ENCODE results near the gene CNDP1.

Gene CNDP1

GRCh38 chr18:74624466-74624865 lies 90.2 kb downstream of the CNDP1 start:
- H3K9me3 ChIP-seq (ENCODE audit: control insufficient read depth, low read depth, low read length) = no peaks in the 10 kb centered on the region
- peaks cover 14% of the 10 kb centered on the region for H3K4me1 ChIP-seq (ENCODE audit: control insufficient read depth, low read depth, low read length)
- H3K4me3 ChIP-seq (ENCODE audit: low read length) = no peak overlapping the region
- no peaks in the 10 kb centered on the region for H3K27me3 ChIP-seq (ENCODE audit: control insufficient read depth, insufficient read depth, low read length)
- no peaks in the 10 kb centered on the region for H3K36me3 ChIP-seq (ENCODE audit: control insufficient read depth, low read depth, low read length)
- H3K27ac ChIP-seq (ENCODE audit: low read length) = no peak overlapping the region
- no peak overlapping the region for H3K9ac ChIP-seq (ENCODE audit: low read length)

GRCh38 chr18:74625157-74625556 lies 90.9 kb downstream of the CNDP1 start:
- H3K4me3 ChIP-seq (ENCODE audit: low read length) = no peak overlapping the region
- no peaks in the 10 kb centered on the region for H3K36me3 ChIP-seq (ENCODE audit: control insufficient read depth, low read depth, low read length)
- no peaks in the 10 kb centered on the region for H3K9me3 ChIP-seq (ENCODE audit: control insufficient read depth, low read depth, low read length)
- no peaks in the 10 kb centered on the region for H3K27me3 ChIP-seq (ENCODE audit: control insufficient read depth, insufficient read depth, low read length)
- no peak overlapping the region for H3K27ac ChIP-seq (ENCODE audit: low read length)
- H3K9ac ChIP-seq (ENCODE audit: low read length) = no peak overlapping the region
- peaks cover 14% of the 10 kb centered on the region for H3K4me1 ChIP-seq (ENCODE audit: control insufficient read depth, low read depth, low read length)

- Histone ChIP-seq H3K9ac (ENCODE audit: low read length) (no peak overlapping the region), H3K36me3 (ENCODE audit: control insufficient read depth, low read depth, low read length) (no peaks in the 10 kb centered on the region), H3K27ac (ENCODE audit: low read length) (no peak overlapping the region), H3K9me3 (ENCODE audit: control insufficient read depth, low read depth, low read length) (no peaks in the 10 kb centered on the region), H3K4me1 (ENCODE audit: control insufficient read depth, low read depth, low read length) (peaks cover 14% of the 10 kb centered on the region), H3K27me3 (ENCODE audit: control insufficient read depth, insufficient read depth, low read length) (no peaks in the 10 kb centered on the region), H3K4me3 (ENCODE audit: low read length) (no peak overlapping the region)
Measured at GRCh38 chr18:74626049-74626874, 92.0 kb downstream of the CNDP1 start.

GRCh38 chr18:74630804-74631203 lies 96.5 kb downstream of the CNDP1 start:
- Histone ChIP-seq H3K4me1 (ENCODE audit: control insufficient read depth, low read depth, low read length) (no peaks in the 10 kb centered on the region), H3K4me3 (ENCODE audit: low read length) (no peak overlapping the region), H3K36me3 (ENCODE audit: control insufficient read depth, low read depth, low read length) (no peaks in the 10 kb centered on the region), H3K27ac (ENCODE audit: low read length) (no peak overlapping the region), H3K9ac (ENCODE audit: low read length) (no peak overlapping the region), H3K9me3 (ENCODE audit: control insufficient read depth, low read depth, low read length) (no peaks in the 10 kb centered on the region), H3K27me3 (ENCODE audit: control insufficient read depth, insufficient read depth, low read length) (no peaks in the 10 kb centered on the region)

DNA sequence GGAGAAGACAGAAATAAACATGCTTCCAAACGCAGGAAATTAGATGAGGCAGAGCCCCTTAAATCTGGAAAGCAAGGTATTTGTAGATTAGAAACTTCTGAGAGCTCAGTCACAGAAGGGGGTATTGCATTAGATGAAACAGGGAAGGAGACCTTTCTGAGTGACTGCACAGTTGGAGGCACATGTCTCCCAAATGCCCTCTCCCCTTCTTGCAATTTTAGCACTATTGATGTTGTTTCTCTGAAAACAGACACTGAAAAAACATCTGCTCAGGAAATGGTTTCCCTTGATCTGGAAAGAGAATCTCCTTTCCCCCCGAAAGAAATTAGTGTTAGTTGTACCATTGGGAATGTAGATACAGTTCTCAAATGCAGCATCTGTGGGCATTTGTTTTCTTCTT lies 96.9 kb downstream of the CNDP1 start:
- H3K36me3 ChIP-seq (ENCODE audit: control insufficient read depth, low read depth, low read length) = no peaks in the 10 kb centered on the region
- H3K27me3 ChIP-seq (ENCODE audit: control insufficient read depth, insufficient read depth, low read length) = no peaks in the 10 kb centered on the region
- no peaks in the 10 kb centered on the region for H3K4me1 ChIP-seq (ENCODE audit: control insufficient read depth, low read depth, low read length)
- no peak overlapping the region for H3K9ac ChIP-seq (ENCODE audit: low read length)
- no peaks in the 10 kb centered on the region for H3K9me3 ChIP-seq (ENCODE audit: control insufficient read depth, low read depth, low read length)
- no peak overlapping the region for H3K4me3 ChIP-seq (ENCODE audit: low read length)
- H3K27ac ChIP-seq (ENCODE audit: low read length) = no peak overlapping the region

DNA sequence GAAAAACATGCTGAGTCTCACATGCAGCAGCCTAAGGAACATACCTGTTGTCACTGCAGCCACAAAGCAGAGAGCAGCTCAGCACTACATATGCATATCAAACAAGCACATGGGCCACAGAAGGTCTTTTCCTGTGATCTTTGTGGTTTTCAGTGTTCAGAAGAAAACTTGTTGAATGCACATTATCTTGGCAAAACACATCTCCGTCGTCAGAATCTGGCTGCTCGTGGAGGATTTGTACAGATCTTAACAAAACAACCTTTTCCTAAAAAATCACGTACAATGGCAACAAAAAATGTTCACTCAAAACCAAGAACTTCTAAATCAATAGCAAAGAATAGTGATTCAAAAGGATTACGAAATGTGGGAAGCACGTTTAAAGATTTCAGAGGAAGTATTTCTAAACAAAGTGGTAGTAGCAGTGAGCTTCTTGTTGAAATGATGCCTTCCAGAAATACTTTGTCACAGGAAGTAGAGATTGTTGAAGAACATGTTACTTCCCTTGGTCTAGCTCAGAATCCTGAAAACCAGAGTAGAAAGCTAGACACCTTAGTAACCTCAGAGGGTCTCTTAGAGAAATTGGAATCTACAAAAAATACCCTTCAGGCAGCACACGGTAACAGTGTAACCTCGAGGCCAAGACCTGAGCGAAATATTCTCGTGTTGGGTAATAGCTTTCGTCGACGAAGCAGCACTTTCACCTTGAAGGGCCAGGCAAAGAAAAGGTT lies 97.5 kb downstream of the CNDP1 start:
- Histone ChIP-seq H3K9me3 (ENCODE audit: control insufficient read depth, low read depth, low read length) (no peaks in the 10 kb centered on the region), H3K36me3 (ENCODE audit: control insufficient read depth, low read depth, low read length) (no peaks in the 10 kb centered on the region), H3K4me1 (ENCODE audit: control insufficient read depth, low read depth, low read length) (no peaks in the 10 kb centered on the region), H3K27ac (ENCODE audit: low read length) (no peak overlapping the region), H3K4me3 (ENCODE audit: low read length) (no peak overlapping the region), H3K9ac (ENCODE audit: low read length) (no peak overlapping the region), H3K27me3 (ENCODE audit: control insufficient read depth, insufficient read depth, low read length) (no peaks in the 10 kb centered on the region)

- Histone ChIP-seq H3K9me3 (ENCODE audit: control insufficient read depth, low read depth, low read length) (no peaks in the 10 kb centered on the region), H3K4me1 (ENCODE audit: control insufficient read depth, low read depth, low read length) (no peaks in the 10 kb centered on the region), H3K9ac (ENCODE audit: low read length) (no peak overlapping the region), H3K36me3 (ENCODE audit: control insufficient read depth, low read depth, low read length) (no peaks in the 10 kb centered on the region), H3K27me3 (ENCODE audit: control insufficient read depth, insufficient read depth, low read length) (no peaks in the 10 kb centered on the region), H3K4me3 (ENCODE audit: low read length) (no peak overlapping the region), H3K27ac (ENCODE audit: low read length) (no peak overlapping the region)
Measured at GRCh38 chr18:74632351-74632679, 98.0 kb downstream of the CNDP1 start.

DNA sequence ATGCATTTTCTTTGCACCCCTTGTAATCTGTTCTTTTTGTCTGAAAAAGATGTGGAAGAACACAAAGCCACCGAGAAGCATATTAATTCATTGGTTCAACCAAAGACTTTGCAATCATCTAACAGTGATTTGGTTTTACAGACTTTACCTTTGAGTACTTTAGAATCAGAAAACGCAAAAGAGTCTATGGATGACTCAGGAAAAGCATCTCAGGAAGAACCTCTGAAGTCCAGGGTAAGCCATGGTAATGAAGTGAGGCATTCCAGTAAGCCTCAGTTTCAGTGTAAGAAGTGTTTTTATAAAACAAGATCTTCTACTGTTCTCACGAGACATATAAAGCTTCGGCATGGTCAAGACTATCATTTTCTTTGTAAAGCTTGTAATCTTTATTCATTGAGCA lies 98.6 kb downstream of the CNDP1 start:
- Histone ChIP-seq H3K36me3 (ENCODE audit: control insufficient read depth, low read depth, low read length) (no peaks in the 10 kb centered on the region), H3K9me3 (ENCODE audit: control insufficient read depth, low read depth, low read length) (no peaks in the 10 kb centered on the region), H3K27me3 (ENCODE audit: control insufficient read depth, insufficient read depth, low read length) (no peaks in the 10 kb centered on the region), H3K4me3 (ENCODE audit: low read length) (no peak overlapping the region), H3K9ac (ENCODE audit: low read length) (no peak overlapping the region), H3K4me1 (ENCODE audit: control insufficient read depth, low read depth, low read length) (no peaks in the 10 kb centered on the region), H3K27ac (ENCODE audit: low read length) (no peak overlapping the region)

DNA sequence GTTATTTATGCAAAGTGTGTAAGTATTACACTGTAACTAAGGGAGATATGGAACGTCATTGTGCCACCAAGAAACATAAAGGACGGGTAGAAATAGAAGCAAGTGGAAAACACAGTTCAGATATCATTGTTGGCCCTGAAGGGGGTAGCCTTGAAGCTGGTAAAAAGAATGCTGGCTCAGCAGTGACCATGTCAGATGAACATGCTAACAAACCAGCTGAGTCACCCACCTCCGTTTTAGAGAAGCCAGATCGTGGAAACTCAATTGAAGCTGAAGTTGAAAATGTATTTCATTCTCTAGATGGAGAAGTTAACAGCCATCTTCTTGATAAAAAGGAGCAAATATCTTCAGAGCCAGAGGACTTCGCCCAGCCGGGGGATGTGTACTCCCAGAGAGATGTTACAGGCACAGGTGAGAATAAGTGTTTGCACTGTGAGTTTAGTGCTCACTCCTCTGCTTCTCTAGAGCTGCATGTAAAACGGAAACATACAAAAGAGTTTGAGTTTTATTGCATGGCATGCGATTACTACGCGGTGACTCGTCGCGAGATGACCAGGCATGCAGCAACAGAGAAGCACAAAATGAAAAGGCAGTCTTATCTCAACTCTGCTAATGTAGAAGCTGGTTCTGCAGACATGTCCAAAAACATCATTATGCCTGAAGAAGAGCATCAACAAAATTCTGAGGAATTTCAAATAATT lies 99.5 kb downstream of the CNDP1 start:
- Histone ChIP-seq H3K36me3 (ENCODE audit: control insufficient read depth, low read depth, low read length) (no peaks in the 10 kb centered on the region), H3K9me3 (ENCODE audit: control insufficient read depth, low read depth, low read length) (no peaks in the 10 kb centered on the region), H3K9ac (ENCODE audit: low read length) (no peak overlapping the region), H3K4me1 (ENCODE audit: control insufficient read depth, low read depth, low read length) (no peaks in the 10 kb centered on the region), H3K4me3 (ENCODE audit: low read length) (no peak overlapping the region), H3K27me3 (ENCODE audit: control insufficient read depth, insufficient read depth, low read length) (no peaks in the 10 kb centered on the region), H3K27ac (ENCODE audit: low read length) (no peak overlapping the region)

DNA sequence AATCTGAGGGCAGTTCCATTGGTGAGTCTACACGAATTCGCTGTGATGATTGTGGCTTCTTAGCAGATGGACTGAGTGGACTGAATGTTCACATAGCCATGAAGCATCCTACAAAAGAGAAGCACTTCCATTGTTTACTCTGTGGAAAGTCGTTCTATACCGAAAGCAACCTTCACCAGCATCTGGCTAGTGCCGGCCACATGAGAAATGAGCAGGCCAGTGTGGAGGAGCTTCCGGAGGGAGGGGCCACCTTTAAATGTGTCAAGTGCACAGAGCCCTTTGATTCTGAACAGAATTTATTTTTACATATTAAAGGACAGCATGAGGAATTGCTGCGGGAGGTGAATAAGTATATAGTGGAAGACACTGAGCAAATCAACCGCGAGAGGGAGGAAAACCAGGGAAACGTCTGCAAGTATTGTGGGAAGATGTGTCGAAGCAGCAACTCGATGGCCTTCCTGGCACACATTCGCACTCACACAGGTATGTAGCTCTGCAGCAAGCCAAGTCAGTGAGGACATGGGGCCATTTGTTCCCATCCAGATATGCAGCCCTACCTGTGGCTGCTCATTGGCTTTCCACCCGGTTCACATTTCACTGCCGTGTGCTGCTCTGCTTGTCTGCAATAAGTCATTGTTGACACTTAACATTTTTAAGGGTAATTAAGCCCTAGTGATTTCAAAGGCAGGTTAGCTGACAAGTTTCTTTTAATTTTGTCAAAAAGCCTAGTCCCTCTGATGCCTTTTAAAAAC lies 101.1 kb downstream of the CNDP1 start:
- Histone ChIP-seq H3K27ac (ENCODE audit: low read length) (no peak overlapping the region), H3K9ac (ENCODE audit: low read length) (no peak overlapping the region), H3K4me1 (ENCODE audit: control insufficient read depth, low read depth, low read length) (peaks cover 6% of the 10 kb centered on the region)

More for the DNA sequence above, 101.1 kb downstream of the CNDP1 start:
- Histone ChIP-seq H3K9me3 (ENCODE audit: control insufficient read depth, low read depth, low read length) (no peaks in the 10 kb centered on the region), H3K4me3 (ENCODE audit: low read length) (no peak overlapping the region), H3K36me3 (ENCODE audit: control insufficient read depth, low read depth, low read length) (no peaks in the 10 kb centered on the region), H3K27me3 (ENCODE audit: control insufficient read depth, insufficient read depth, low read length) (no peaks in the 10 kb centered on the region)

Data from iPS-18a (cell line).